Measurements from ENCODE around the gene ZDHHC17. TPM values are rescaled to one million over a fixed set of nuclear protein-coding genes. Genes with fewer than 3 reads are reported as not detected.

ZDHHC17 gene
- total RNA-seq, 4 donors from 2014 or later, result 26.2 to 41.9 (median 38.0) TPM

DNA sequence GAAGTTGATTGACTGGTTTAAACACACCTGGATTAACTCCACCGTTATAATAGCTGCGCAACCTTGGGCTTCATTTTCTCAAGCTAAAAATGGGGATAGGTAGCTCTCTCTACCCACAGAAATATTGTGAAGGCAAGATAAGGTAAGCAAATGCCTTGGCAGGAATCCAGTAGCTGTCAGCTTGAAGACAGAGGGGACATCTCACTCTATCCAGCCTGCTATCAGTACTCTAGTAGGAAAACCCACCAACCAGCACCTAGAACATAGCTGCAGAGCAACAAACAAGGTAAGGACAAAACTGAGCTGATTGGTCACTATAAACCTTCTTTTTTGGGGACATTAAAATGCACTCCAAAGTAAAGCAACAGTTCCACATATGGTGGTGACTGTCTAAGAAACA, 107.2 kb downstream of the ZDHHC17 start:
- TF ChIP-seq EP300 (IDR thresholded peaks at IDR 0.05) (no peak), POLR2AphosphoS5 (IDR thresholded peaks at IDR 0.05) (no peak), POLR2A (IDR thresholded peaks at IDR 0.05; ENCODE audit: low read depth) (no peak)
- TF ChIP-seq, protein P1, sequence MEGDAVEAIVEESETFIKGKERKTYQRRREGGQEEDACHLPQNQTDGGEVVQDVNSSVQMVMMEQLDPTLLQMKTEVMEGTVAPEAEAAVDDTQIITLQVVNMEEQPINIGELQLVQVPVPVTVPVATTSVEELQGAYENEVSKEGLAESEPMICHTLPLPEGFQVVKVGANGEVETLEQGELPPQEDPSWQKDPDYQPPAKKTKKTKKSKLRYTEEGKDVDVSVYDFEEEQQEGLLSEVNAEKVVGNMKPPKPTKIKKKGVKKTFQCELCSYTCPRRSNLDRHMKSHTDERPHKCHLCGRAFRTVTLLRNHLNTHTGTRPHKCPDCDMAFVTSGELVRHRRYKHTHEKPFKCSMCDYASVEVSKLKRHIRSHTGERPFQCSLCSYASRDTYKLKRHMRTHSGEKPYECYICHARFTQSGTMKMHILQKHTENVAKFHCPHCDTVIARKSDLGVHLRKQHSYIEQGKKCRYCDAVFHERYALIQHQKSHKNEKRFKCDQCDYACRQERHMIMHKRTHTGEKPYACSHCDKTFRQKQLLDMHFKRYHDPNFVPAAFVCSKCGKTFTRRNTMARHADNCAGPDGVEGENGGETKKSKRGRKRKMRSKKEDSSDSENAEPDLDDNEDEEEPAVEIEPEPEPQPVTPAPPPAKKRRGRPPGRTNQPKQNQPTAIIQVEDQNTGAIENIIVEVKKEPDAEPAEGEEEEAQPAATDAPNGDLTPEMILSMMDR (IDR thresholded peaks at IDR 0.05), result no peak
- Histone ChIP-seq H3K27me3 (no peaks in the 10 kb centered on the region), H3K4me3 (no peak overlapping the region), H3K27ac (replicated peaks in 1 of 4) (peak overlapping the region in 1 of 4 donors; percentile 13), H3K36me3 (no peaks in the 10 kb centered on the region), H3K4me1 (peaks cover 4 to 80% (median 60%) of the 10 kb centered on the region in 4 donors), H3K9me3 (no peaks in the 10 kb centered on the region)
- DNase-seq (ENCODE audit: extremely low spot score), result no peak
- intact Hi-C loops (cut with DNase I), result loop anchor here (10.0 kb wide), 1 partner anchor 46 kb away; no protein-coding TSS in a partner anchor
- WGBS, result 67% methylated on average over 2 of the region's 2 CpGs

DNA sequence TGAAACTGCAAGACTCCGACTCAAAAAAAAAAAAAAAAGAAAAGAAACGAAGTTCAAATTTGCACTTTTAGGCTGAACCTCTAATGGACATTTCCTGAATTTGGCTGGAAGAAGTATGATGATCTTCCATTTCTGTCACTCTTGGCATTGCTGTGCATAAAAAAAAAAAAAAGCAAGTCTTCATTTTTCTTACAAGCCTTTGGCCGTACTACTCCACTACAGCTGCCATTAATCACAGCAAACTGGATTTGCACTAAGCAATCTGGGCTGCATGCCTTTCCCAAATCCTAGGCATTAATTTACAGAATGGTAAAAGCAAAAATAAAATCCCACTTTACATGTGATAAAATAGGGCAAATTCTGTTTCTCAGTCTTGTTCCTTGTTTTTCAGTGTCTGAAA, 107.8 kb downstream of the ZDHHC17 start:
- 43% methylated on average over 3 of the region's 3 CpGs for WGBS
- Histone ChIP-seq H3K27me3 (no peaks in the 10 kb centered on the region), H3K27ac (replicated peaks in 1 of 4) (peak overlapping the region in 1 of 4 donors; percentile 13), H3K4me1 (peaks cover 4 to 80% (median 59%) of the 10 kb centered on the region in 4 donors), H3K36me3 (no peaks in the 10 kb centered on the region), H3K4me3 (no peak overlapping the region), H3K9me3 (no peaks in the 10 kb centered on the region)
- TF ChIP-seq POLR2AphosphoS5 (IDR thresholded peaks at IDR 0.05) (no peak), POLR2A (IDR thresholded peaks at IDR 0.05; ENCODE audit: low read depth) (no peak), EP300 (IDR thresholded peaks at IDR 0.05) (no peak)
- TF ChIP-seq, protein P1 (IDR thresholded peaks at IDR 0.05), result no peak
- no peak for DNase-seq (ENCODE audit: extremely low spot score)
- intact Hi-C loops (cut with DNase I), result loop anchor here (10.0 kb wide), 1 partner anchor 47 kb away; no protein-coding TSS in a partner anchor

DNA sequence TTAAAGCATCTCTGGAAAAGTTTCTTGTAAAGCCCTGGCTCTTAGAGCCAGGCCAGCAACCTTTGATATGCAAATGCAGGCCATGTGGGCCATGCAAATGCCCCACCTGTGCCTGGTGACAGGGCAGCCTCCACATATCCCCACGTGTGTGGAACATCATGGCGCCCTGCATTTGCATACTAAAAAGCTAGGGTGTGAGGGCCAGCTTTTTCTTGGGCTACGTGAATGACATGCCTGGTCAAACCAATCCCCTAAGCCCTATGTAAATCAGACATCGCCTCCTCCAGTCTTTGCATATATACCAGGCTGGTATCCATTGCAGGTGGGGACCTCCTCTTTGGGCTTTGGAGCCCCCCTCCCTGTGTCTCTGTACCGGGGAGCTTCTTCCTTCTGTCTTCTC, 108.5 kb downstream of the ZDHHC17 start:
- no peaks in the 10 kb centered on the region for H3K27me3 ChIP-seq
- no peak overlapping the region for H3K4me3 ChIP-seq
- TF ChIP-seq, protein P1 (IDR thresholded peaks at IDR 0.05), result no peak
- no peak for TF ChIP-seq POLR2A (IDR thresholded peaks at IDR 0.05; ENCODE audit: low read depth)
- no peak for TF ChIP-seq EP300 (IDR thresholded peaks at IDR 0.05)
- WGBS, result 86% methylated on average over 5 of the region's 5 CpGs
- peaks cover 5 to 82% (median 63%) of the 10 kb centered on the region in 4 donors for H3K4me1 ChIP-seq
- peak overlapping the region in 2 of 4 donors; percentile 68 to 80 for H3K27ac ChIP-seq (replicated peaks in 1 of 4)
- H3K36me3 ChIP-seq, result no peaks in the 10 kb centered on the region
- DNase-seq (ENCODE audit: extremely low spot score), result no peak
- intact Hi-C loops (cut with DNase I), result loop anchor here (10.0 kb wide), 1 partner anchor 48 kb away; no protein-coding TSS in a partner anchor
- H3K9me3 ChIP-seq, result no peaks in the 10 kb centered on the region

- intact Hi-C loops (cut with DNase I), result loop anchor here (10.0 kb wide), 1 partner anchor 49 kb away; no protein-coding TSS in a partner anchor
- TF ChIP-seq EP300 (IDR thresholded peaks at IDR 0.05) (no peak), POLR2AphosphoS5 (IDR thresholded peaks at IDR 0.05) (no peak), POLR2A (IDR thresholded peaks at IDR 0.05; ENCODE audit: low read depth) (no peak)
- TF ChIP-seq, protein P1 (IDR thresholded peaks at IDR 0.05), result no peak
- H3K9me3 ChIP-seq, result no peaks in the 10 kb centered on the region
- H3K27ac ChIP-seq (replicated peaks in 1 of 4), result peak overlapping the region; percentile 68 to 80 (median 73)
- no peak for DNase-seq (ENCODE audit: extremely low spot score)
- WGBS, result 37% methylated on average over 3 of the region's 3 CpGs
- no peaks in the 10 kb centered on the region for H3K36me3 ChIP-seq
- H3K4me1 ChIP-seq, result peaks cover 12 to 94% (median 66%) of the 10 kb centered on the region in 4 donors
- no peaks in the 10 kb centered on the region for H3K27me3 ChIP-seq
- H3K4me3 ChIP-seq, result peak overlapping the region in 2 of 4 donors; percentile 1 to 21
Observed at GRCh38 chr12:76874027-76874426, 110.1 kb downstream of the ZDHHC17 start.

All from esophagus muscularis mucosa (tissue), 4 donors.